ENCODE measurements around the gene LRP1B.

GRCh38 chr2:140529706-140530105 is 1601.1 kb downstream of the LRP1B start:
- no peak for TF ChIP-seq CTCF (IDR thresholded peaks at IDR 0.05)
- no peak for TF ChIP-seq POLR2A (IDR thresholded peaks at IDR 0.05)

Measured in Peyer's patch (tissue), 4 donors.